SK-N-DZ (cell line): ENCODE results near the gene BTNL8.
"Not testable (repeated sequence)": the region's sequence is repeated elsewhere in the genome, so short reads cannot be mapped to it uniquely, and the experiment has no call there.

ENCODE experiments used
- DNase-seq: peaks from one replicate; pipeline ENCODE4 v3.0.0-alpha.2; 2015; ENCODE audit warnings: low spot score

Gene BTNL8

DNA sequence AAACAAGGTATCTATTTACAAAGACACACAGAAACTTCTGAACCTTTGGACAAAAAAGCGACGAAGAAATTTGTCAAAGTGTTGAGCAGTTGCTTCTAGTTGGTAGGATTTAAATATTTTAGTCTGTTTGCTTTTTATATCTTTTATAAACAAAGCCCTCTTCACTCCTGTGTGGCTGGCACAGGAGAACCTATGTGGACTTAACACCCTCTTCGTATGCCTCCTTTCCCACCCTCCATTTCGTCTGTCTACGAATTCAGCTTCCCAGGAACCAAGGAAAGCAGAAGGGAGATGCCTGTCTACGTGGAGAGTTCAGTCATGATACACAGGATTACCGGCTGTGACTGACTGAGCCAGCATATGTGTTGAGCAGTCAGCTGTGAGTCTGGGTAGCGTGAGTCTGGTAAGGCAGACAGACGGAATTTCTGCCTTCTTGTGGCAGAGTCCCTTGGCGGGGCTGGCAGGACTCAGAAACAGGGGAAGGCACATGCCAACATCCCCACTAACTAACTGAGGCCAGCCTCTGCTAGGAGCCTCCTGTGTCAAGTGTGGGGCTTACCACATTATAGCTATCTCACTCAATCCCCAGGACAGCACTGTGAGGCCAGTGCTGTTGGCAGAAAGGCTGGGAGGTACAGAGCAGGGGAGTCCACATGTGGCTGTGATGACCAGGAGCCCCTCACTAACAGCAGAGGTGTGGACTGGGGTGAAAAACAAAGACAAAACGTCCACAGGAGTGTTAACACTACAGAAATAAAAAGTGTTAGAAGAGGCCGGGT, 24.0 kb upstream of the BTNL8 start:
- DNase-seq: no peak

DNA sequence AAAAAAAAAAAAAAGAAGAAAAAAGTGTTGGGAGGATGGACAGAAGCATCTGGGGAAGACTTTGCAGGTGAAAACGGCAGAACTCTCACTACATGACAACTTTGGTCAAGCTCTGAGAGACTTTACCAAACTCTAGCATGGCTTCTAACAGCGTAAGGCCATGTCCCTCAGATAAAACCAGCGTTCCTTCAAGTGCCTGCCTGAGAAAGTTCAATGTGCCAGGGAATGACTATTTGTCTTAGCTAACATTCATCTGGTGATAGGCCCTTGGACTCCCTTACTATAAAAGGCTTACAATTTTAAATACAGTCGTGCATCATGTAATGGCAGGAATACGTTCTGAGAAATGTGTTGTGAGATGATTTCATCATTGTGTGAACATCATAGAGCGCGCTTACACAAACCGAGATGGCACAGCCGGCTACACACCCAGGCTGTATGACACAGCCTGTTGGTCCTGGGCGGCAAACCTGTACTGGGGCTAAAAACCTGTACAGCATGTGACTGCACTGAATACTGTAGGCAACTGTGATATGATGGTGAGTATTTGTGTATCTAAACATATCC, 23.0 kb upstream of the BTNL8 start:
- no peak for DNase-seq

DNA sequence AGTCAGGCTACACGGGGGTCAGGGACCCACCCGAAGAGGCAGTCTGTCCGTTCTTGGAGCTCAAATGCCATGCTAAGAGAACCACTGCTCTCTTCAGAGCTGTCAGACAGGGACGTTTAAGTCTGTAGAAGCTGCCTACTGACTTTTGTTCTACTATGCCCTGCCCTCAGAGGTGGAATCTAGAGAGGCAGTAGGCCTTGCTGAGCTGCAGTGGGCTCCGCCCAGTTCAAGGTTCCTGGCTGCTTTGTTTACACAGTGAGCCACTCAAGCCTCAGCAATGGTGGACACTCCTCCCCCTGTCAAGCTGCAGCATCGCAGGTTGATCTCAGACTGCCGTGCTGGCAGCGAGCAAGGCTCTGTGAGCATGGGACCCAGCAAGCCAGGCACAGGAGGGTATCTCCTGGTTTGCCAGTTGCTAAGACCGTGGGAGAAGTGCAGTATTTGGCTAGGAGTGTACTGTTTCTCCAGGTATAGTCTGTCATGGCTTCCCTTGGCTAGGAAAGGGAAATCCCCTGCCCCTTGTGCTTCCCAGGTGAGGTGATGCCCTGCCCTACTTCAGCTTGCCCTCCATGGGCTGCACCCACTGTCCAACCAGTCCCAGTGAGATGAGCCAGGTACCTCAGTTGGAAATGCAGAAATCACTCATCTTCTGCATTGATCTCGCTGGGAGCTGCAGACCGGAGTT, 13.0 kb upstream of the BTNL8 start:
- DNase-seq: not testable (repeated sequence)

DNA sequence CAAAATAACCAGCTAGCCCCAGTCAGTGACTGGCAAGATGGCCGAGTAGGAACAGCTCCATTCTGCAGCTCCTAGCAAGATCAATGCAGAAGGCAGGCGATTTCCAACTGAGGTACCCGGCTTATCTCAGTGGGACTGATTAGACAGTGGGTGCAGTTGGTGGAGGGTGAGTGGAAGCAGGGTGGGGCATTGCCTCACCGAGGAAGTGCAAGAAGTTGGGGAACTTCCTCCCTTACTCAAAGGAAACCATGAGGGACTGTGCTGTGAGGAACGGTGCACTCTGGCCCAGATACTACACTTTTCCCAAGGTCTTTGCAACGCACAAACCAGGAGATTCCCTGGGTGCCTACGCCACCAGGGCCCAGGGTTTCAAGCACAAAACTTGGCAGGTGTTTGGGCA, 9.6 kb upstream of the BTNL8 start:
- no peak for DNase-seq

DNA sequence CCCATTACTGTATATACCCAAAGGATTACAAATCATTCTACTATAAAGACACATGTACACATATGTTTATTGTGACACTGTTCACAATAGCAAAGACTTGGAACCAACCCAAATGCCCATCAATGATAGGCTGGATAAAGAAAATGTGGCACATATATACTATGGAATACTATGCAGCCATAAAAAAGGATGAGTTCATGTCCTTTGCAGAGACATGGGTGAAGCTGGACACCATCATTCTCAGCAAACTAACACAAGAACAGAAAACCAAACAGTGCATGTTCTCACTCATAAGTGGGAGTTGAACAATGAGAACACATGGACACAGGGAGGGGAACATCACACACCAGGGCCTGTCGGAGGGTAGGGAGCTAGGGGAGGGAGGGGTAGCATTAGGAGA, 3.6 kb upstream of the BTNL8 start:
- DNase-seq: not testable (repeated sequence)

DNA sequence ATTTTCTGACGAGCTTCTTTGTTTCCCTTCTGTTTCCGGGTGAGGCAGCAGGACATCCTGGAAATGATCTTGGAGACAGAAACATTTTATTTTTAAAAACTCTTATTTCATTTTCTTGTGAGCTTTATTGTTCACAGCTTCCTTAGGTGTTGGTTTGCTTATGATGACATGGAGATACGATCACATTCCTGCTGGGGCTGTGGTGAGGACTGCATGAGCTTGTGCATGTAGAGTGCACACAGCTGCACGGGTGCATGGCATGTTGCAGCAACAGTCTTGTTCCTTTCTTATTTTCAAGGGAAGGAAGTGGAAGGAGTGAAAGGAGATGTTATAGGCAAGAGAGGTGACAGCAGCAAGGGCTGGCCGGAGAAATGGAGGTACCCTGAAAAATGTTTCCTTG, 1.2 kb downstream of the BTNL8 start:
- no peak for DNase-seq

DNA sequence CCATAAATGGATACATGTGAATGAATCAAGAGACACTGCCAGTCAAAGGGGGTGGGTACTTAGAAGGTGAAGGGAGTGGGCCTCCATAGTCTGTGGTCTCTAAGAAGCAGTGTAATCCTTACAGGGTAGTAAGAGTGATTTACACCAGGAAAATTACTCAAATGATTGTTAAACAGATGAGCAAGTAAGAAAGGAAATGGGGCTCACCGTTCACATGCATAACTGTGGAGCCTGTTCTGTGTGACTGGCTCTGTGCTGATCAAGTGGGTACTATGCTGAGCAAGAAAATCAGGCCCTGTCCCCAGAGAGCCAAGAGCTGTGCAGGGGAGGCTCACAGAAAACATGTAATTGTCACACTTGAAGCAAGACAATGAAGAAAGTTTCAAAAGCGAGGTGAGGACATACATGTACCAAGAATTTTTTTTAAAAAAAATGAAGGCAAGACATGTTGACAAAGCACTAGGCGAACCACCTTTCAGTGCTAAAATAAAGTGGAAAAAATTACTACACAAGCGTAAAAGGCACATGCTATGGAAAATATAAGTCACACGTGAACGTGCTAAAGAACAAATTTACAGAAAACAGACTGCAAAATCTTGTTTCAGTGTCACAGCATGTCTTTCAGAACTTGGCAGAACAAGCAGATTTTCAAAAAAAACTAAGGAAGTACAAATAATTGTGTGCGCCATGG, 2.5 kb downstream of the BTNL8 start:
- DNase-seq: no peak

DNA sequence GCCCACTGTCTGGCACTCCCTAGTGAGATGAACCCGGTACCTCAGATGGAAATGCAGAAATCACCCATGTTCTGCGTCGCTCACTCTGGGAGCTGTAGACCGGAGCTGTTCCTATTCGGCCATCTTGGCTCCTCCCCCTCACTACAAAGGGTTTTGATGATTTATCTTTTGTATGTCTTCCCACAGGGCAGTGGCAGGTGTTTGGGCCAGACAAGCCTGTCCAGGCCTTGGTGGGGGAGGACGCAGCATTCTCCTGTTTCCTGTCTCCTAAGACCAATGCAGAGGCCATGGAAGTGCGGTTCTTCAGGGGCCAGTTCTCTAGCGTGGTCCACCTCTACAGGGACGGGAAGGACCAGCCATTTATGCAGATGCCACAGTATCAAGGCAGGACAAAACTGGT, 9.4 kb downstream of the BTNL8 start:
- no peak for DNase-seq

DNA sequence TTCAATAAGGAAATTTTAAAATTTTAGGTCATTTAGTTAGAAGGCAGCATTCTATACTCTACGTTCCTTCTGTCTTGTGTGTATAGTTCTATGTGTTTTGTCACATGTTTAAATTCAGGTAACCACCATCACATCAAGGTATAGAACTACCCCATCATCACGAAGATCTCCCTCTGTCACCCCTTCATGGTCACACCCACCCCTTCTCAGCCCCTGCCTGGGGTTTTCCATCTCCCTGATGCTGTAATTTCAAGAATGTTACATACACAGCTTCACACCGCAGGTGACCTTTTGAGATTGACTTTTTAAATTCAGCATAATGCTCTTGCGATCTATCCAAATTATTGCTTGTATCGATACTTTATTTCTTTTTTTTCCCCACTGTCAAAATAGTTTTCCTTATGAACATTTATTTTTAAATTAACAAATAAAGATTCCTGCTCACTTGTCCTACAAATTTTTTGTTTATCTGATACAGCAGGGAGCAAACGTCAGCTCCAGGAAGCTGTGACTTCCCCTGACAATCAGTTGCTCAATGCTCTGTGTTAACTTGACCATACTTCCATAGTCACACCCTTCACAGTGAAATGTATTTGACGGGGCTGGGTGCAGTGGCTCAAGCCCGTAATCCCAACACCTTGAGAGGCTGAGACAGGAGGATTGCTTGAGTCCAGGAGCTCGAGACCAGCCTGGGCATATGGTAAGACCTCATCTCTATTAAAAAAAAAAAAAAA, 10.2 kb downstream of the BTNL8 start:
- DNase-seq: no peak

DNA sequence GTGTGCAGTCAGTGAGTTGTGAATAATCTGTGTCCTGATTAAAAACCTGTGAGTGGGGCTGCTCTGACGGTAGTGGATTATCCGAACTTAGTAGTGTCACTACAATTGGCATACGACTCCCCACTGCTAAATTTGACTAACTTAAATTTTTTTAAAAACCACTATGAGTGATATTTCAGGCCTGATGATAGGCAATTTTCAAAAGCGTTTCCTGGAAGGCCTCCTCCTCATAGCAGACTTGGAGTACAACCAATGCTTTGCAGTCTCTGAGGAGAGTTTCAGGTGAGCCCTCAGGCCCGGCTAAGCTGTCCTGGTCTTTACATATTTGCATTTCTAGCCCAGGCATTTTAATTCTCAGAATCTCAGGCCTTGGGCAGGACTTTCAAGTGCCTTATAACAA, 10.8 kb downstream of the BTNL8 start:
- DNase-seq: no peak

DNA sequence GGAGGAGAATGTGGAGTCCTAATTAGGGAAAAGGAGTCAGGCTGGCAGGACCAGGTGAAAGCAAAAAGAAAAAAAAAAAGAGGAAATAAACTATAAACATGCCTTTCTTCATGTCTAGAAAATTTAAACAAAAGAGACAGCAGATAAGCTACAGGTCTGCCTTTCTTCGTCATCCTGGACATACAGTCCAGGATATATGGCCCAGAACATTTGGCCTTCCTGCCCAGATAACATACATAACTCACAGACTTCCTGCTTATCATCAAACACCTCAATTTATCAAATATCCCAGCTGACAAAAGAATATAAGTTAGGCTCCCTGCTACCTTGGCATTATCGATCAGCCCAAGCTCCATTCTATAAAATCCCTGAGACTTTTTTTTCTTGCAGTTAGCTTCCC, 11.2 kb downstream of the BTNL8 start:
- DNase-seq: no peak

DNA sequence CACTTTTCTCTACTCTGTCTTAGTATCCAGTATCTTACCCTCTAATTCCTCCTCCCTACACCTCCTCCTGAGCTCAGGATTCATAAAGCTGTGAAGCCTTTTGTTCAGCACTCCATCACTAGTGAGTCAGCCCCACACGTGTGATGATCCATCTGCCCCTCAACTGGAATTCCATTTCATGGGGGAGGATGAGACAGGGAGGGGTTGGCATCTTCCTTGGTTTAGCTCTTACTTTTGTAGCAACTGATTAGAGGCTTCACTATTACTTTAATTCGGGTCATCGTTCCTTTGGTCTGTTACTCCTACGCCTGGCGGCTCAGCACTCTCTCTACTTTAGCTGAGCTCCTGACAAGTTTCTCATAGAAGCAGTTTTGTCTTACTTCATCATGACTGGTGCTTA, 11.8 kb downstream of the BTNL8 start:
- no peak for DNase-seq

DNA sequence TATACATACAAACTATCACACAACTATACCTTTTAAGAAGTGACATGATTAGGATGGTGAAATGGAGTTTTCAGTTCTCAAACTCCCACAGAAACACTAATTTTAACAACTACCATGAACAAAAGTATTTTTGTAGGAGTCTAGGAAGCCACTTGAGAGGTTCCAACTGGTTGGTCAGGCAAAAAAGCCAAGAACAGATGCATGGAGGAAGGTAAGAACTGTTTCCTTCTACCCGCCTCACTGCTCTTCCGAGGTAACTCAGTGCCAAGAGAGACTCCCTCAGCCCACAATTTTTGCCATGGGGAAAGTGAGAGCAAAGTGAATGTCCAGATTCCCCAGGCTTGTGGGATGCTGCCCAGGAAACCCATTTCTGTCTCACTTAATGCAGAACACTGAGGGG, 15.7 kb downstream of the BTNL8 start:
- DNase-seq: no peak

DNA sequence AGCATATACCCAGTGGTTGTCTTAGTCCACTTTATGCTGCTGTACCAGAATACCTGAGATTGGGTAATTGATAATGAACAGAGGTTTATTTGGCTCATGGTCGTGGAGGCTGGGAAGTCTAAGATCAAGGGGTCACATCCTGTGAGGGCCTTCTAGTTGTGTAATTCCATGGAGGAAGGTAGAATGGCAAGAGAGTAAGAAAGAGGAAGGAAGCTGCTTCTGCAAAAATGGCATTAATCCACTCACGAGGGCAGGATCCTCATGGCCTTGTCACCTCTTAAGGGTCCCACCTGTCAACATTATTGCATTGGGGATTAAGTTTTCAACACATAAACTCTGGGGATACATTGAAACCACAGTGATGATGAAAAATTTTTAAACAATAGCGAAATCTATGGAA, 17.0 kb downstream of the BTNL8 start:
- no peak for DNase-seq

DNA sequence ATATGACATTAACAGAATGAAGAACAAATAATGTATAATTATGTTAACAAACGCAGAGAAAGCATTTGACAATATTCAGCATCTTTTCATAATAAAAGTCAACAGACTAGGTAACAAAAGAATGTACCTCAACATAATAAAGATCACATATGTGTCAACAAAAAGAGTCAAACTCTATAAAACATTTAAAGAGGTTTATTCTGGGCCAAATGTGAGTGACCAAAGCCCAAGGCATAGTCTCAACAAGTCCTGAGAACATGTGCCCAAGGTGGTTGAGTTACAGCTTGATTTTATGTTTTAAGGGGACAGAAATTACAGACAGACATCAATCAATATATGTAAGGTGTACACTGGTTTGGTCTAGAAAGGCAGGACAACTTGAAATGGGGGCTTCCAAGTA, 19.4 kb downstream of the BTNL8 start:
- no peak for DNase-seq

DNA sequence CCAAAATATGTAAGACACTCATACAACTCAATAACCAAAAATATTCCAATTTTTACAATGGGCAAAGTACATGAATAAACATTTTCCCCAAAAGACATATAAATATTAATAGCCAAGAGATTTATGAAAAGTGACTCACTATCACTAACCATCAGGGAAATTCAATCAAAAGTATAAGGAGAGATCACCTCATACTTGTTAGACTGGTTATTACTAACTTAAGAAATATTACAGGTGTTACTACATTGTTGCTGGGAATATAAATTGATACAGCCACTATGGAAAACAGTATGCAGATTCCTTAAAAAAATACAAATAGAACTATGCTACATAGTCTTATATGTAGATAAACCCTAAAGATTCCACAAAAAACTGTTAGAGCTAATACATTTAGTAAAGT, 21.8 kb downstream of the BTNL8 start:
- no peak for DNase-seq

DNA sequence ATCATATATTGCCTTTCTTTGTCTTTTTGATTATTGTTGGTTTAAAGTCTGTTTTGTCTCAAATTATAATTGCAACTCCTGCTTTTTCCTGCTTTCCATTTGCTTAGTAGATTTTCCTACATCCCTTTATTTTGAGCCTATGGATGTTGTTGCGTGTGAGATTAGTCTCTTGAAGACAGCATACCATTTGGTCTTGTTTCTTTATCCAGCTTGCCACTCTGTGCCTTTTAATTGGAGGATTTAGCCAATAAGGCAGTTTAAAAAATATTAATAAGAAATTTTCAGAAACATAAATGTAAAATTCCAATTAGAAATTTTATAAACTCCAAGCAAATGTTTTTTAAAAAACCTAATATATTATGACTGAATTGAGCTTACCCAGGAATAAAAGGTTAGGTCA, 24.0 kb downstream of the BTNL8 start:
- DNase-seq: no peak

DNA sequence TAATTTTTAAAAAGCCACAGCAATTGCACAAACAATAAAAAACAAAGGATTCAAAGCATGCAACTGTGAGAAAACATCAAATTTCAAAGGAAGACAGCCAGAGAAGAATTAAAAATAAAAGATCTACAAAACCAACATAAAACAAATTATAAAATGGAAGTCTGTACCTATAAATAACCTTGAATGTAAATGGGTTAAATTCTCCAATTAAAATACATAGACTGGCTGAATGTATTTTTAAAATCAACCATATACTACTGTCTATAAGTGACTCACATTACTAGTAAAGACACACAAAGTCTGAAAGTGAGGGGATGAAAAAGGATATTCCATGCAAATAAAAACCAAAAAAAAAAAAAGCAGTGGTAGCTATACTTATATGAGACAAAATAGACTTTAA, 33.7 kb downstream of the BTNL8 start:
- no peak for DNase-seq

DNA sequence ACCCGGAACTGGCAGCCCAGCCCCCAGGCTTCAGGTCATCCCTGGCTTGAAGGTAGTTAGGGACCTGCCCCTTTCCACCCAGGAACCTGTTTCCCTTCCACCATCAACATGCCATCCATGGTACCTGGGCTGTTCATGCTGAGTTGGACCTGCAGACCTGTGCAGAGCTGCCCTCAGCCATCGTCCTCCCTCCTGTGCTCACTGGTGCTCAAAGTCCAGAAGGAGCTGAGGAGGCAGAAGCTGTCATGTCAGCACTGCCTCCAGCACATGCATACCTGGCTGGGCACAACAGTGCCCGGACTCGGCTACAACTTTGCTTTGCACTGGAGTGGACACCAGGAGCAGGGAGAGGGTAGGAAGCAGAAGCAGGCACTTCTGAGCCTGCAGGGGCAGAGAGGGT, 36.2 kb downstream of the BTNL8 start:
- DNase-seq: no peak

DNA sequence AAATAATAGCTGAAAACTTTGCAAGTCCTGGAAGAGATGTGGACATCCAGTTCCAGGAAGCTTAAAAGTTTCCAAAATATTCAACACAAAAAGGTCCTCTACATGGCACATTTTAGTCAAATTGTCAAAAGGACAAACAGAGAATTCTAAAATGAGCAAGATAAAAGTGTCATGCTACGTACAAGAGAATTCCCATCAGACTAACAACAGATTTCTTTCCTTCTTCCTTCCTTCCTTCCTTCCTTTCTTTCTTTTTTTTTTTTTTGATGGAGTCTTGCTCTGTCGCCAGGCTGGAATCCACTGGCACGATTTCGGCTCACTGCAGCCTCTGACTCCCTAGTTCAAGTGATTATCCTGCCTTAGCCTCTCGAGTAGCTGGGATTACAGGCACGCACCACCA, 39.3 kb downstream of the BTNL8 start:
- no peak for DNase-seq

DNA sequence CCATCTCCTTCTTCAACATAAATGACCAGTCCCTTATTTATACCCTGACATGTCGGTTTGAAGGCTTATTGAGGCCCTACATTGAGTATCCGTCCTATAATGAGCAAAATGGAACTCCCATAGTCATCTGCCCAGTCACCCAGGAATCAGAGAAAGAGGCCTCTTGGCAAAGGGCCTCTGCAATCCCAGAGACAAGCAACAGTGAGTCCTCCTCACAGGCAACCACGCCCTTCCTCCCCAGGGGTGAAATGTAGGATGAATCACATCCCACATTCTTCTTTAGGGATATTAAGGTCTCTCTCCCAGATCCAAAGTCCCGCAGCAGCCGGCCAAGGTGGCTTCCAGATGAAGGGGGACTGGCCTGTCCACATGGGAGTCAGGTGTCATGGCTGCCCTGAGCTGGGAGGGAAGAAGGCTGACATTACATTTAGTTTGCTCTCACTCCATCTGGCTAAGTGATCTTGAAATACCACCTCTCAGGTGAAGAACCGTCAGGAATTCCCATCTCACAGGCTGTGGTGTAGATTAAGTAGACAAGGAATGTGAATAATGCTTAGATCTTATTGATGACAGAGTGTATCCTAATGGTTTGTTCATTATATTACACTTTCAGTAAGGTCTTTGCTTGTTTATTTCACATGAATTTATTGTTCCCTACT, 51.5 kb downstream of the BTNL8 start:
- DNase-seq: no peak
